ENCODE results near the gene RPS29.
"Not testable (repeated sequence)": the region's sequence is repeated elsewhere in the genome, so short reads cannot be mapped to it uniquely, and the experiment has no call there.

RPS29 gene

DNA sequence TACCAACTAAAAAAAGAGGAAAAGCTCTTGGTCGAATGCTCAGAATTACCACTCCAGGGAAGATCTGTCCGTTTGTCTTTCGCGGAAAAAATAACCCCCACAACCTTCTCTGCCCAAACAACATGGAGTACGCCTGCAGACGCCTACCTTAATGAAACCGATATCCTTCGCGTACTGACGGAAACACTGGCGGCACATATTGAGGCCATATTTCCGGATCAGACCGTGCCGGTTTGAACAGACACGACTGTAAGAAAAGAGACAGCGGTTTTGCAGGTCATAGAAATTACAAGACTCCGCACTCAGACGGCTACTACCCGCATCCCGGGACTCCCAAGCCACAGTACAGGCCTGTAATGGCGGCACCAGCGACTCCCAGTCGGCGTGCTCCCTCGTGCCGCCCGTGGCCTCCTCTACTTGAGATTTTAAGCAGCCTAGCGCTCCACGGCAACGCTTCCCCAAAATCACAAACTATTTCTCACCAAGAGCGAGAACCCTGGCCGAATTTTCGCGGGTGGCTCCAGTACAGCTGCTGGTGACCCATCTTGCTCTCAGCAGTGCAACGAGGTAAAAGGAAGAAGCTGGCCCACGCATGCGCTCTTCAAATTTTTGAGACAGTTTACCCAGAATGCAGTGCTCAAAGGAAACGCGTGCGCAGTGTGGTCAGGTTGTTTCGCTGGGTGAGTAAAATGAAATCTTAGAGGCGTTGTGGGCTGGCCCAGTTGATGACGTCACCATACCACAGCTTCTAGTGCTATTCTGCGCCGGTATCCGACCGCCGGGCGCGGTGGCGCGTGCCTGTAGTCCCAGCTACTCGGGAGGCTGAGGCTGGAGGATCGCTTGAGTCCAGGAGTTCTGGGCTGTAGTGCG lies at the start of gene RPS29:
TSS of gene RPS29 (minus strand) at position 578 of the 870 bp plus-strand sequence. CDS start at position 544, 34 bp downstream.
- peak; percentile 96 for FAIRE-seq
- peak; percentile 100 for DNase-seq (ENCODE audit: low spot score)

DNA sequence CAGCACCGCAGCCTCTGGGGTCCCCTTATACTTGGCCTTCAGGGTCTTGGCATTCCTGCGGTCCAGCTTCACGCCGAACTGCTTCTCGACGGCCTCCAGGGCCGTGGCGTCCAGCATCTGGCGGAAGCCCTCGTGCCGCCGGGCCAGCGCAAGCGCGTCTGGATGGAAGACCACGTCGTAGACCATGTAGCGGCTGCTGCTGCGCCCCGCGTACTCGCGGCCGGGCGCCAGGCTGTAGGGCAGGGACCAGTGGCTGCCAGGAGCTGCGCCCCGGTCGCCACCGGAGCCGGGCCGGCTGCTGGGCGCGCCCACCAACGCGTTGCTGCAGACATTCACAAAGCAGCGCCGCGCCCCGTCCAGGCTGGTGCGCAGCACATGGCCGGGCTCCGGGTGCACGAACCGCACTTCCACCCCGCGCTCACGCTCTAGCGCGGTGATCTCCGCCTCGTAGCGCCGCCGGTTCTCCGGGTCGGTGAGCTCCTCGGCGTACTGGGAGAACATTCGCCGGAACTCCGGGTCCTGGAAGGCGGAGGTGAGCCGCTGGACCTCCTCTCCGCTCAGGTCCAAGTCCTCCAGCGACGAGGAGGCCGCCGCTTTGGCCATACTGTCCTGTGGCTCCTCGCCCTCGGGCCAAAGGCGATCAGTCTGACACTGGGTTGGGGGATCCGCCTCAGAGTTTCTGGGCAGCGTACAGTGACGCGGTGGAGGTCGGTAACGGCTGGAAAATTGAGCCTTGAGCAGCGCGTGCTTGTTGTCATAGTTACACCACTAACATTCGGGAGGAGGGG lies 48.6 kb upstream of the RPS29 start, which contains the start of gene DNAAF2:
TSS of gene DNAAF2 (minus strand) at position 698 of the 788 bp plus-strand sequence. CDS start at position 603, 95 bp downstream.
- DNase-seq (ENCODE audit: low spot score) (peak; percentile 76), FAIRE-seq (peak; percentile 50)

DNA sequence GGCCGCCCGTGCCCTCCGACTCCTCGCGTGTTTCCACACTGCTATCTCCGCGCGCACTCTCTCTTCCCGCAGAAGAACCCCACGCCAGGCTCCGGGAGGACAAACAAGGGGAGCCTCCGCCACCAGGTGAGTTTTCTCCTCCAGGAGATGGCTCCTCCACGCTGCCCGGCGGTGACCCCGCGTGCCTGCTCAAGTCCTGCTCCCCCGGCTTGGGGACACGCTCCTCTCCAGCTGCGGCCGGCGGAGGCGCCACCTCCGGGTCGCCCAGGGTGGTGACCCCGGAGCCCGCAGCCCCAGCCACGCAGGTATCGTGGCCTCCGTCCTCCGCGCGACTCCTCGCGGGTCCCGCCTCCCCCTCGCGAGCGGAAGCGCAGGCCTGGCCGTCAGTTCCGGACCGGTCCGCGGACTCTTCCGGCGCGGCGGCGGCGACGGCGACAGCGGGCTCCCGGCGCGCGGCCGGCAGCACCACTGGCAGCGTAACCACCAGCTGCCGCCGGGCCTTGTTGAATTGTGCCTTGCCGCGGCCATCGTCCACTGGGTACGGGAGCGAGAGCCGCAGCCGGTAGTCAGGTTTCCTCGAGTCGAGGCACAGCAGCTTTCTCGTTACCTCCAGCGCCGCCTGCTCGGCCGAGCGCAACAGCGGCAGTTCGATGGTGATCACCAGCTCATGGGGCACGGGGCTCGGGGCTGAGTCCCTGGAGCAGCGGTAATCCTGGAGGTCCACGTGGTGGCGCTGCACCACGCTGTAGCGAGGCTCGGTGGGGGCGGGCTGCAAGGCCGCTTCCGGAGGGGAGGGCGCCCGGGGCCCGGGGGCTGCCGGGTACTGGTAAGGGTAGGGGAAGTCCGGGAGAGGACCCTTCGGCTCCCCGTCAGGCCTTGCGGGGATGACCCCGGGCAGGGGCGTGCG lies 47.7 kb upstream of the RPS29 start:
- peak; percentile 99 for DNase-seq (ENCODE audit: low spot score)
- FAIRE-seq, result peak; percentile 98

GRCh38 chr14:49623941-49624839 lies 38.0 kb upstream of the RPS29 start:
- DNase-seq (ENCODE audit: low spot score) (no peak), FAIRE-seq (no peak)

- FAIRE-seq, result no peak
- no peak for DNase-seq (ENCODE audit: low spot score)
These were observed 37.2 kb upstream of the RPS29 start for GRCh38 chr14:49623387-49623786.

- FAIRE-seq, result no peak
- no peak for DNase-seq (ENCODE audit: low spot score)
These were observed 35.9 kb upstream of the RPS29 start for GRCh38 chr14:49622022-49622607.

DNA sequence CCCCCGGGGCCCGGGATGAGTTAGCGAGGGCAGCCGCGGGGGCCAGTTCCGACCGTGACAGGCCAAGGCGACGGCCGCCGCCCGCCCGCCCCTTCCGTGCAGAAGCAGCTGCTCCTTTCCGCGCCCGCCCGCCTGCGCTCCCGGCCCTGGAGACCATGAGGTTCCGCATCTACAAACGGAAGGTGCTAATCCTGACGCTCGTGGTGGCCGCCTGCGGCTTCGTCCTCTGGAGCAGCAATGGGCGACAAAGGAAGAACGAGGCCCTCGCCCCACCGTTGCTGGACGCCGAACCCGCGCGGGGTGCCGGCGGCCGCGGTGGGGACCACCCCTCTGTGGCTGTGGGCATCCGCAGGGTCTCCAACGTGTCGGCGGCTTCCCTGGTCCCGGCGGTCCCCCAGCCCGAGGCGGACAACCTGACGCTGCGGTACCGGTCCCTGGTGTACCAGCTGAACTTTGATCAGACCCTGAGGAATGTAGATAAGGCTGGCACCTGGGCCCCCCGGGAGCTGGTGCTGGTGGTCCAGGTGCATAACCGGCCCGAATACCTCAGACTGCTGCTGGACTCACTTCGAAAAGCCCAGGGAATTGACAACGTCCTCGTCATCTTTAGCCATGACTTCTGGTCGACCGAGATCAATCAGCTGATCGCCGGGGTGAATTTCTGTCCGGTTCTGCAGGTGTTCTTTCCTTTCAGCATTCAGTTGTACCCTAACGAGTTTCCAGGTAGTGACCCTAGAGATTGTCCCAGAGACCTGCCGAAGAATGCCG lies 35.1 kb upstream of the RPS29 start:
- peak; percentile 72 for DNase-seq (ENCODE audit: low spot score)
- FAIRE-seq, result no peak

- FAIRE-seq, result peak; percentile 96
- peak; percentile 100 for DNase-seq (ENCODE audit: low spot score)
These were observed 34.3 kb upstream of the RPS29 start, which contains the start of the genes MGAT2 and RPL36AL for GRCh38 chr14:49620182-49621113. MGAT2 (plus strand) TSS chr14:49620799; CDS start chr14:49621269, 470 bp downstream. RPL36AL (minus strand) TSS chr14:49620626; CDS start chr14:49619104, 1,522 bp downstream.

GRCh38 chr14:49619730-49620129 lies 33.5 kb upstream of the RPS29 start:
- FAIRE-seq (no peak), DNase-seq (ENCODE audit: low spot score) (no peak)

GRCh38 chr14:49619273-49619672 lies 33.1 kb upstream of the RPS29 start:
- DNase-seq (ENCODE audit: low spot score); FAIRE-seq: not testable (repeated sequence)

- no peak for FAIRE-seq
These were observed 31.8 kb upstream of the RPS29 start for GRCh38 chr14:49617852-49618519.

GRCh38 chr14:49615776-49616175 lies 29.6 kb upstream of the RPS29 start:
- FAIRE-seq (no peak), DNase-seq (ENCODE audit: low spot score) (no peak)

More at GRCh38 chr14:49617852-49618519, 31.8 kb upstream of the RPS29 start:
- DNase-seq (ENCODE audit: low spot score), result no peak

DNA sequence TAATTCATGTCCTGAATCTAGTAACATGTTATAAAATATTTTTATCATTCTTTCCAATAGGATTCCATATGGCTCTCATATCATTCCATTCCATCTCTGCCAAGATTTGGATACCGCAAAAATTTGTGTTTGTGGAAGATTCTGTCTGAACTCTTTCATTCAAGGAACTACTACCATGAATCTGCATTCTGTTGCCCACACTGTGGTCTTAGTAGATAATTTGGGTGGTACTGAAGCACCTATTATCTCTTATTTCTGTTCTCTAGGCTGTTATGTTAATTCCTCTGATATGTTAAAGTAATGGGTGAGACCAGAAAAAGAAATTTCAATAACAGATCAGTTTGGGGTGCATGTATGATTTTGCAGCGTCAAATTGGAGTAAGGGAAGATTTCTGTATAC lies 28.0 kb upstream of the RPS29 start:
- no peak for DNase-seq (ENCODE audit: low spot score)
- FAIRE-seq, result no peak

DNA sequence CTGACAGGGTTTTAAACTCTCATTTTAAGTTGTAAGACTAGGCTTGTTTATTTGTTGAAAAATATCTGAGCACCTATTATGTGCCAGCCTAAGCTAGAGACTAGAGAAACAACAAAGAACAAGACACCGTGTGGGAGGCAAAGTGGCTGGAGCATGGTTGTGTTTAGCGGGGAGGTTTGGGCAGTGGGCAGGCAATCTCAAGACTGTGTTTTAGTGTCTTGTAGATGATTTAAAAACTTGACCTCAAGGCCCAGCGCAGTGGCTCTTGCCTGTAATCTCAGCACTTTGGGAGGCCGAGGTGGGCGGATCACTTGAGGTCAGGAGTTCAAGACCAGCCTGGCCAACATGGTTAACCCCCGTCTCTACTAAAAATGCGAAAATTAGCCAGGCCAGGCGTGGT lies 26.5 kb upstream of the RPS29 start:
- no peak for DNase-seq (ENCODE audit: low spot score)
- no peak for FAIRE-seq

DNA sequence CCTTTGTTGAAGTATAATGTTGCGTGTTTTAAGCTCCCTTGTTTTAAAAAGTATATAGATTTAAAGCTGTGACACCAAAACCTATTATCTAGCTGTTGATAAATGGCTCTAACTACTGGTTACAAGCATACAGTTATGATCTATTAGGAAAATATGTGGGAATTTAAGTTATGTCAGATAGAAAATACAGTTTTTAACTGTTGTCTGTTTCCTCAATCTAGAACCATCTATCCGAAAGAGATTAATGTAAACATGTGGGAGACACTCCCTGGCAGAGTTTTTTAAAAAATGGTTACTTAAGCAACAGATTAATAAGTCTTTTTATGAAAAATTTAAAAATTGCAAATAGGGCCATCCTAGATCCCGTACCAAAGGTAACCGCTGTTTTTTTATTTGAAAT lies 26.1 kb upstream of the RPS29 start:
- no peak for FAIRE-seq
- no peak for DNase-seq (ENCODE audit: low spot score)

DNA sequence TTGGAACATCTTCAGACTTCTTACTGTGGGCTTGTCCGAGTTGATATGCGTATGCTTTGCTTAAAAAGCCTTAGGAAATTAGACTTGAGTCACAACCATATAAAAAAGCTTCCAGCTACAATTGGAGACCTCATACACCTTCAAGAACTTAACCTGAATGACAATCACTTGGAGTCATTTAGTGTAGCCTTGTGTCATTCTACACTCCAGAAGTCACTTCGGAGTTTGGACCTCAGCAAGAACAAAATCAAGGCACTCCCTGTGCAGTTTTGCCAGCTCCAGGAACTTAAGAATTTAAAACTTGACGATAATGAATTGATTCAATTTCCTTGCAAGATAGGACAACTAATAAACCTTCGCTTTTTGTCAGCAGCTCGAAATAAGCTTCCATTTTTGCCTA lies 21.4 kb upstream of the RPS29 start:
- FAIRE-seq (no peak), DNase-seq (ENCODE audit: low spot score) (no peak)

Data from urothelium cell line (cell line).